GM19452 (cell line): Measurements from ENCODE around the gene KAT2B.

Experiments used
- ATAC-seq: cut with Tn5 transposase; IDR thresholded peaks from one replicate; pipeline ENCODE4 v1.9.1; 2021; ENCODE audit not compliant: unreplicated experiment

KAT2B gene

DNA sequence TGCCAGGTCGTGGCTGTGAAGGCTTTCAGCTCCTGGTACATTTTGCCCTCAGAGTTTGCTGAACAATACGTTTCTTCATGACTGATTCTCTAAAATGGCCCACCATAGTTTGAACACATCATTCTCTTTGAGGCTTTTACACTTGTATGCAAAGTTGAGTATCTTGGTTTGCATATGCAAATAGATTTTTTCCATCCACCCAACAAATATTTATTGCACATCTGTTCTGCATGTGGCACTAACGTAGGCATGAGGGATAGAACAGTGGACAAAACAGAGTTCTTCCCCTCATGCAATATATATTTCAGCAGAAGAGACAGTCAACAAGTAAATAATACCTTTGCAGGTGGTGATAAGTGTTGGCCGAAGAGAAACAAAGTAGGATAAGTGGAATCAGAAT, 55.2 kb downstream of the KAT2B start:
- ATAC-seq: no peak

DNA sequence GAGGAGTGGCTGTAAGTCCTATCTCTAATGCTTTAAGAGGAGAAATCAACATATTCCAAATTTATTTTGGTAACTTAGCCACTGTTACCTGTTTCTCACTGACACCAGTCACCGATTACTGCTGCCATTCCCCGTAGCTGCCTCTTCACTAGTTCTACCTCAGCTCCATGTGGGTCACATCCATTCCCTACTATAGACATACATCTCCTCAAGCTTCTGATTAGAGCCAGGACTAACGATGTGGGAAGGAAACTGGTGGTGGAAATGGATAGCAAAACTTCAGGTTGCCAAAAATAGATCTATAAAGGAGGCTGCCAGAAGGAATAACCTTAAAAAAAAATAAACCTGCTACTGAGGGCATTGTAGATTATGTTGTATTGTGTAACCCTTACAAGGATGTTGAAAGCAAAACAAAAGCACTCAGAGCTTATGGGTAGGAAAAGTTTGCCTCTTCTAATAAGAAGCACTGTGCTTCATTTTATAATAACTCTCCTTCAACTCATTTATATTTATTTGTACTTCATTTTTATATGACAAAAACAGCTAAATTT, 56.0 kb downstream of the KAT2B start:
- ATAC-seq: no peak

DNA sequence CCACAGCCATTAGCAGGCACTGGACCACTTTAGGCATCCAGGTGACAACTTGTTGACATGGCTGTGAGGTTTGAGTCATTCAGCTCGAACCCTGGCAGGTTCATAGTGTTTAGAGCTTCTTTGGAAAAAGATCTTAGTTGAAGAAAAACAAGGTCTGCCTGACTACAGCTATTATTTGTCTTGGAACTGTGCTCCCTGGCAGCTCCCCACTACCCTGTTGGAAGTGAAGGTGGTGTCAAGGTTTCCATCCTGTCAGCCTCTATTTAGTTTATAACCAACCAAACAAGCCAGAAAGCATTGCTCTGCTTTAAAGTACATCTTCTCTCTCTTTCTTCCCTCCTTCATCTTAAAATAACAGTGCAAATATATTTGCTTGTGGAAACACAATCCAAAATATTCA, 56.8 kb downstream of the KAT2B start:
- ATAC-seq: no peak

DNA sequence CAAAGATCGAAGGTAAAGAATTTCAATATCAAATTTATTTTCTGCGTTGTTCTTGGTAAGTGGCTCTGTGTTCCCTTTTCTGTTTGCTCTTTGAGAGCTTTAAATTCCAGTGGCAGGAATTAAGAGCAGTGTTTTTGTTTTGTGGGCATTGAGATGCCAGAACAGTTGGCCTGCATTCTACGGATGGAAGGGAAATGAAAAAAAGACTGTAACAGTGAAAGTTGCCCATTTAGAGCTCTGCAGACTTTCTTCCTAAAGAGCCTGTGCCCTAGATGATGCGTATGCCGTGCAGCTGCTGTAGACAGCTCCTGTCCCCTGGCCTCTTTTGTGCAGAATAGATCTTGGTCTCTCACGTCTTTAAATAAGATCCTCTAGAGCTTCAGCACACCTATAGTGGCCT, 58.8 kb downstream of the KAT2B start:
- no peak for ATAC-seq

DNA sequence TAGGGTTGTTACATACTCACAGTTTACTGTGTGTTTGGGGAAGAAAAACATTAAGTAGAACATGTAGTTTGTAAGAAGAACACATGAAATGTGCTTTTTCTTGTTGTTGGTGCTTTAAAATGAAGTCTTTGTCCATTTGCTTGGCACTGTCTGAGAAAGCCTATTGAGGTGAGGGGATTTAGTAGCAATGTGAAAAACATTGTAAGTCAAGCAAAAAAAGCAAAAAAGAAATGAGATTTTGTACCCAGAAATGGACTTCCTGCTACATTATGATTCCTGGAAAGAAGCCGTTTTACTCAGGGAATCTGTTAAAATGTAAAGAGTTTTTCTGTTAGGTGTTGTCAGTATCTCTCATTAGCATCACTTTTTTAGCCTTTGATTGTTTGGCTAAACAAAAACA, 59.9 kb downstream of the KAT2B start:
- no peak for ATAC-seq

DNA sequence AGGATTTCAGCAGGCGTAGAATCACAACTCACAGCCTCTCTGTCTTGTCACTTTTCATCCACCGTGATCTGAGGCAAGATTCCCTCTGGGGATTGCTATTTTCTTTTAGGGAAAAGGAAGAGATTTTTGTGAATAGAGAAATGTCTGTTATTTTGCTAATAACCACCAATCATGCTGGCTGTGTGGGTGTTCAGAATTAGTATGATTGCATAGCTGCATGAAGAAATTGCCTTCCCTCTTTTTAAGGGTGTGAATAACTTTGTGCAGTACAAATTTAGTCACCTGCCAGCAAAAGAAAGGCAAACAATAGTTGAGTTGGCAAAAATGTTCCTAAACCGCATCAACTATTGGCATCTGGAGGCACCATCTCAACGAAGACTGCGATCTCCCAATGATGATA, 60.8 kb downstream of the KAT2B start:
- no peak for ATAC-seq

DNA sequence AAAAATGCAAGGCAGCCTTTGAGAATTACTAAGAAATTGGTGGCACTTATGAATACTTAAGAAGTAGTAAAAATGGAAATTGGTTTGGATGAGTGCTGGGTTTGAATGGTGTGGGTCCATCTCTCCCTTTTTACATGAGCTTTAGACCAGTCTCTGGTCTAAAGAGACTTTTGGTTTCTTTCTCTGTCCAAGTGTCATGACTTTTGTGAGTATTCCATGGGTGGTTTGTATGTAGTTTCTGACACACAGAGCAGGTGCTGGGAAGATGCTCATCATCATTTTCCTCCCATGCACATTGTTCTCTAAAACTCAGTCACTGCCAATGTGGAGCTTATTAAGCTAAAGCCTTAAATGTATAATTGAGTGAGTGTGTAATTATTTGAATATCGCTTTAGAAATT, 63.5 kb downstream of the KAT2B start:
- ATAC-seq: peak; percentile 23

DNA sequence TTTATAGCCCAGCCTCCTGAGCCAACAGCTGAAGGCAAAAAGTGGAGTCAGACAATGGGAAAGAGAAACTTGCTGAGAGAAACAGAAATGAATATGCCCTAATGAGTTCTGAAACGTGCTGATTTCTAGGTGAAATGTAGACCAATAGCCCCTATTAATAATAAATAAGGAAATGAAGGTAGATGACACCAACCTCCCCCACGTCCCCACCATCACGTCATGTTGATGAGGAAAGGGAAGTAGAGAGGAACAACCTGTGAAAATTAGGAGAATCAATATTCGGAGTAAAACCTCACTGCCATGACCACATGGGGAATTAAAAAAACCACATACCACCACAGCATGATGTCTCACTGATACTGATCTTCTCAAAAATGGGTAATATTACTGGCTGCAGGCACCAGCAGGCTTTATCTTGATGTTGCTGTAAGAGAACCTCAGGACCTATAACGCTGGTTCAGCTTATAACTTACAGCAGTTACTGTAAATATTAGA, 64.0 kb downstream of the KAT2B start:
- peak; percentile 69 for ATAC-seq

DNA sequence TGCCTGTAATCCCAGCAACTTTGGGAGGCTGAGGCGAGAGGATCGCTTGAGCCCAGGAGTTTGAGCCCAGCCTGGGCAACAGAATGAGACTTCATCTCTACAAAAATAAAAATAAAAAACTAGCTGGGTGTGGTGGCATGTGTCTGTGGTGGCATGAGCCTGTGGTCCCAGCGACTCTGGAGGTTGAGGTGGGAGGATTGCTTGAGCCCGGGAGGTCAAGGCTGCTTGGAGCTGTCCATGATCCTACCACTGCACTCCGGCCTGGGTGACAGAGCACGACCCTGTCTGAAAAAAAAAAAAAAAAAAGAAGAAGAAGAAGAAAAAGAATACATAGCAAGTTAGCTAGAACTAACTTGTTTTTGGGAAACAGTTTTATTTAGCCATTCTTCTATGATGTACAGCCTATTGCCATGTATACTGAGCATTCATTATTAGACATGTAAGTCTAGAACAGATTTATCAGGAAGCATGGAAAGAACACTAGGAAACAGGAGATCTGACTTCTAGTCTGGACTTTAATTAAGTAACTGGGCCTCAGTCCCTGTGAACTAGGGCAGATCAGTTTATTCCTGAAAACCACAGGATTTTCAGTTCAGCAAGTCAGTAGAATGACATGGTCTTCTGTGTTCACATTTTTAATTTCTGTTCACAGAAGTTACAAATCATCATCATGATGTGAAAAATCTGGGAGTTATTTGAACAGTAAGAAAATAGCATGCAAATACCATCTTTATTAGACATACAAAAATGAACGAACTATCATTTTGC, 65.5 kb downstream of the KAT2B start:
- ATAC-seq: no peak

DNA sequence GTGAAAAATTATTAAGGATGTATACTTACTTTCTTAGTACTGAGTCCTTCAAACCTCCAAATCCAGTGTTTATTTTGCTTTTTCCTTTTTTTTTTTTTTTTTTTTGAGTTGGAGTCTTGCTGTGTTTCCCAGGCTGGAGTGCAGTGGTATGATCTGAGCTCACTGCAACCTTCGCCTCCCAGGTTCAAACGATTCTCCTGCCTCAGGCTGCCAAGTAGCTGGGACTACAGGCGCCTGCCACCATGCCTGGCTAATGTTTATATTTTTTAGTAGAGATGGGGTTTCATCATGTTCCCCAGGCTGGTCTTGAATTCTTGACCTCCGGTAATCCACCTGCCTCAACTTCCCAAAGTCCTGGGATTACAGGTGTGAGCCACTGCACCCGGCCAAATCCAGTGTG, 67.5 kb downstream of the KAT2B start:
- no peak for ATAC-seq

DNA sequence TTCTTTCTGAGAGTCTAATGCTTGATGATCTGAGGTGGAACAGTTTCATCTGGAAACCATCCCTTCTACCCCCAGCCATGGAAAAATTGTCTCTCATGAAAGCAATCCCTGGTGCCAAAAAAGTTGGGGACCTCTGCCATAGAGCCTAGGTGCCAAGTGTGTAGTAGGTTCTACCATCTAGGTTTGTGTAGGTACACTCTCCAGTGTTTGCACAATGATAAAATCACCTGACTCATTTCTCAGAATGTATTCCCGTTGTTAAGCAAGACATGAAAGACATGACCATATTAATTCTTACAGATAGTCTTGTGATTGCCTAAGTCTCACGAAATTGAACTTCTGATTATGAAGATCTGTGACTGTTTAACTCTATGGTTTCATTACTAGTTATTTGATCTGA, 68.6 kb downstream of the KAT2B start:
- no peak for ATAC-seq

DNA sequence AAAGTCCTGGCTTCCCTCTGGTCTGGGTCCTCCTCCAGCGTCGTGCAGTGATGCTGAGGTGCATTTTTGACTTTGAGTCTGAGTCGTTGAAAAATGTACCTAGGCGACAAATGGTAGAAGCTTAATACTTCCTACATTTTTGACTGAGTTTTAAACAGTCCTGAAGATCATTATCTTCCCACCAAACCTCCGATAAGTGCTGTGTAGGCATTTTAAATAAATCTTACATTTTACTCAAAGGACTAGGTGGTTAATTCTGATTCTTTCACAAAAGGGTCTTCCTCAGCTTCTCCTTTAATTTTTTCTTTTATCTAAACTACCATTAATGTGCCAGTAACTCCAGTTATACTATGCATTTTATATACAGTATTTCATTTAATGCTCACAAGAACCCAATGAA, 70.6 kb downstream of the KAT2B start:
- no peak for ATAC-seq

DNA sequence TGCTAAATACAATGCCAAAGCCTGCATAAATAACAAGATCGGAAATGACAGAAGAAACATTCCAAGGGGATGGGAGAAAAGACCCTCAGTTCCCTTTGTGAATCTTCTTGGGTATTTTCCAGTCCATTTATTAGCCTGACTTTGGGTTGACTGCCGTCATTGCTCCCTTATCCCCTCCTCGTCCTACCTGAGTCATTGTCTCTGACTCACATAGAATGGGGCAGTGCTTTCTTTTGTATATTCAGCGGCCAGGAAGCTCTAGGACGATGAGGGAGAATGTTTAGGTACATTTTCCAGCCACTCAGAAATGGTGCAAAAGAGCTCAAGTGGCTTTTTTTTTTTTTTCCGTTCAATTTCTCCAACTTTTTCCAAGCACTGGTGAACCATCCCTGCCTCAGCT, 71.6 kb downstream of the KAT2B start:
- no peak for ATAC-seq

DNA sequence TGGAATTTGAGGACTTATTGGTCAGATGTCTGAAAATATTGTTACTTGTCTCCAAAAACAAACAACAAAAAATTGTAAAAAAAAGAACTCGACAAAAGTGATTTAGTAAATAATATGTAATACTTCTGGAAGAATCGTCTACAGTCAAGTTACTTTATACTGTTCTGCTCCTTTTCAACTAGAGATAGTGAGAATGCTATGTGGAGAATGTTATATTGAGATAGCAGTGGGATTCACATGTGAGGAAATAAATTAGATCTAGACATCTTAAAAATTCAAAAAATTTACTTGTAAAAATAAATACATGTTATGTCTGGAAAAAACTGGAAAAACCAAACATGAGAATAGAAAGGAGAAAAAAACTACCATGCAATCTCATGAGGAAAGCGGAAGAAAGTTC, 80.8 kb downstream of the KAT2B start:
- no peak for ATAC-seq

DNA sequence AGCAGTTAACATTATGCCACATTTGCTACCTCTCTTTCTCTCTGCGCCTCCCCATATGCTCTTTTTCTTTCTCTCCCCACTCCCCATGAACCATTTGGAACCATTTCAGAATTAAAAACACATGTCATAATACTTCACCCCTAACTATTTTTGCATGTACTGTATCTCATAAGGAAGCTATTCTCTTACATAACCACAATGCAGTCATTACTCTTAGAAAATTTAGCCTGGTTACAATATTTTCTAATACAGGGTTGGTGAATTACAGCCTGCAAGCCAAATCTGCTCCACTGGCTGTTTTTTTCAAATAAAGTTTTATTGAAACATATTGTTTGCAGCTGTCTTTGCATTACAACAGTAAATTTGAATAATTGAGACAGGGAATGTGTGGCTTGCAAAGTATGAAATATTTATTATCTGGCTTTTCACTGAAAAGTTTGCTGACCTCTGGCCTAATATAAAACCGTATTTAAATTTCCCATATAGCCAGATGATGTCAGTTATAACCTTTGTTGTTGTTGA, 82.9 kb downstream of the KAT2B start:
- no peak for ATAC-seq

DNA sequence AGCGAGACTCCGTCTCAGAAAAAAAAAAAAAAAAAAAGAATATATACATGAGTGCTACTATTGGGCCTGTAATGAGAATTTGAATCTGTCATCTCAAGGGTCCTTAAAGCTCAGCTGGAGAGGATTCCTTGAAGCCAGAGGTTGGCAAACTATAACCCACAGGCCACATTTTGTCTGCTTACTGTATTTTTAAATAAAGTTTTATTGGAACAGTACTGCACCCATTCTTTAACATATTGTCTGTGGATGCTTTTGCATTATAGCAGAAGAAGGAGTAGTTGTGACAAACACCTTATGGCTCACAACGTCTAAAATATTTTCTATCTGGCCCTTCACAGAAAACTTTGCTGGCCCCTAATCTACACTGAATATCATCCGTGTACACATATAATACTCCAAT, 85.0 kb downstream of the KAT2B start:
- no peak for ATAC-seq

DNA sequence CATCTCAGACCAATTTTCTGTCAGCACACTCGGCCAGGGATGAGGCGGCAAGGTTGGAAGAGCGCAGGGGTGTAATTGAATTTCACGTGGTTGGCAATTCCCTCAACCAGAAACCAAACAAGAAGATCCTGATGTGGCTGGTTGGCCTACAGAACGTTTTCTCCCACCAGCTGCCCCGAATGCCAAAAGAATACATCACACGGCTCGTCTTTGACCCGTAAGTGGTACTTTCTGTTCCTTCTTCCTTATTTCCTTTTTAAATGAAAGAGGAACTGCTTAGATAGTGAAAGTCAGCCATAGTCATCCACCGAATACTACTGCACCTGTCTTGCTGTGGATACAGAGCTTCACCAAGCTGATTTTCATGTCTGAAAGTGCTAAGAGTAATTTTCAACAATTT, 85.7 kb downstream of the KAT2B start:
- peak; percentile 100 for ATAC-seq

DNA sequence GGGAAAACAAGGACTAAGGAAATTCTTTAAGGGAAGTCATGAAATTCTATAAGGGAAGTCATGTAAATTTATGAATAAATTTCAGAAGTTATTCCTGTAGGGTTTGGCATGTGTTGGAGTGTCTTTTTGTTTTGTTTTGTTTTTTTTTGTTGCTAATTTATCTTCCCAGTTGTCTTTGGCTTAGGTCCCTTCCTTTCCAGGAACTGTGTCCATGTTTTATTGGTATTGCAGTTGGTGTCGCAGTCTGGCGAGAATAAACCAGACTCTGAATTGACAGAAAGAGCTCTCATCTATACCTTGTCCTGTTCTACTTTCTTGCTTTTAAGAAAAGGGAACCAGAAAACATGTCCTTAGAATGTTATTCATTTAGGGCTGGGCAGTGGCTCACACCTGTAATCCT, 88.1 kb downstream of the KAT2B start:
- no peak for ATAC-seq

DNA sequence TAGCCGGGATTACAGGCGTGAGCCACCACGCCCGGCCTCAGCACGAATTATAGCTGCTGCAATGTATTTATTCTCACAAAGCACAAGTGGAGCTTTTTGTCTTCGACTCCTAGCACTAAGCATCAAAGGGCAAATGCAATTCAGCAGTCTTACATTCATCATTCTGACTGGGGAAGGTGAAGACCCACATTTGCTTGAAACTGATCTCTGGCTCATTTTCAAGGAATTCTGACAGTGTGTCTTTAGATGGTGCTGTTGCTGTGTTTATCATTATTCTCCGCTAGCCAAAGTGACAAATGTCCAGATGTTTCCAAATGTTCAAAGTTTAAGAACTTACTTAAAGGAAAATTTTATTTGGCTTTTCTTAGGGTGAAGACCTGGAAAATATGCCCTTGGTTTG, 89.9 kb downstream of the KAT2B start:
- ATAC-seq: no peak

DNA sequence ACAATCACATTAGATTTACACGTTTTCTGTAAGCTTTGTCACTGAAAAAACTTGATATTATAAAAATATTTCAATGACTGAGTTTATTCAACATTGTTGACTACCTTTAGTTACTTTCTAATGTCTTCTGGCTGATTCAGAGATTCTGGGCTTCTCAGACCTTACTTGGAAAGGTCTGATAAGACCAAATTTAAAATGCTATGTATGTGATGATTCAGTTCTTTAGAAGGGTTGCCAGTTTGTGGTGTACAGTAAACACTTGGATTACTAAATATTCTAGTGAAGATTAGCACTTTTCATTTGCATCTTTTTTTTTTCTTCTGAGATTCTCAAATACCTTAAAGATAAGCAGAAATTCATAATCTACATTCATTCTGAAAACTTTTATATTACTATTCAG, 96.0 kb downstream of the KAT2B start:
- no peak for ATAC-seq

DNA sequence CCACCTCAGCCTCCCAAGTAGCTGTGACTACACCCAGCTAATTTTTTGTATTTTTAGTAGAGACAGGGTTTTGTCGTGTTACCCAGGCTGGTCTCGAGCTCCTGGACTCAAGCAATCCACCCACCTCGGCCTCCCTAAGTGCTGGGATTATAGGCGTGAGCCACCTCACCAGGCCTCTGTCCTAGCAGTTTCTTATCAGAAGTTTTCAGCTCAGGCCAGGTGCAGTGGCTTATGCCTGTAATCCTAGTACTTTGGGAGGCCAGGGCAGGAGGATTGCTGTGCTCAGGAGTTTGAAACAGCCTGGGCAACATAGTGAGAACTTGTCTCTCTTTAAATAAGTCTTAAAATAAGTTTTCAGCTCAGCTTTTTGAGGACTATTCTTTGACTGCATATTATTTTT, 97.4 kb downstream of the KAT2B start:
- ATAC-seq: no peak

DNA sequence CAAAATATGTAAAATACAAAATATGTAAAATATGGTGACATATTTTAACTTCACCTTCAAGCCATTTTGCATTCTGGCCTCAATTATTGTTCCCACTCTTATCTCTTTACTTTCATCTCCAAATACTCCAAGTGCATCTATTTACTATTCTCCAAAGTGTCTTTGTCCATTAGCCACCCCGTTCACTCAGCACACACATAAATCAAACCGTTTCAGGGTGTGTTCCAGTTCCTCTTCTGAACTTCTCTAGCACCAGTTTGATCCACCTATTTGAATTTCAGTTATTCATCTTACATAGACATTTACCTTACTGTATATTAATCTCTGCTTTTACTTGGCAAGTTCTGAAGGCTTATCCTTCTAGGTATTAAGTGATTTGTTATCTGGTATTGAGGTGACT, 100.6 kb downstream of the KAT2B start:
- no peak for ATAC-seq

DNA sequence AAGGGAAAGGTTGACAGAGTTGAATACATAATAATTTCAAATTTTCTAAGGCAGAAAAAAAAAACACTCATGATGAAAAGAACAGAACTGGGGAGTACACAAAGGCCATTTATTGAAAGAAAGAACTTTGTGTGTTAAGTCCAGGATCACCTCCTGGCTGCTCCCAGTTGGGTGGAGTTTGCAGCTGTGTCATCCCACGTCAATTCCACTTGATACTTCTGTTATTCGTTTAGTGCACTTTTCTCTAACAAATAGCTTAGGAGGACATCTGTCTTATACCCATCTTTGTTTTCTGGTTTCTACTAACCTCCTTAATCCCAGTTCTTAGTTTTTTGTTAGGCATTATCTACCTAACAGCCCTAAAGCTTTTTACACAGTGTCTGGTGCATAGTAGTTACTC, 101.1 kb downstream of the KAT2B start:
- no peak for ATAC-seq
